HG03064 (cell line): ENCODE results near the gene DBR1.

Source experiments
- ATAC-seq: cut with Tn5 transposase; IDR thresholded peaks from one replicate; pipeline ENCODE4 v1.9.1; 2021; ENCODE audit warnings: low read depth; ENCODE audit not compliant: unreplicated experiment

Gene DBR1

DNA sequence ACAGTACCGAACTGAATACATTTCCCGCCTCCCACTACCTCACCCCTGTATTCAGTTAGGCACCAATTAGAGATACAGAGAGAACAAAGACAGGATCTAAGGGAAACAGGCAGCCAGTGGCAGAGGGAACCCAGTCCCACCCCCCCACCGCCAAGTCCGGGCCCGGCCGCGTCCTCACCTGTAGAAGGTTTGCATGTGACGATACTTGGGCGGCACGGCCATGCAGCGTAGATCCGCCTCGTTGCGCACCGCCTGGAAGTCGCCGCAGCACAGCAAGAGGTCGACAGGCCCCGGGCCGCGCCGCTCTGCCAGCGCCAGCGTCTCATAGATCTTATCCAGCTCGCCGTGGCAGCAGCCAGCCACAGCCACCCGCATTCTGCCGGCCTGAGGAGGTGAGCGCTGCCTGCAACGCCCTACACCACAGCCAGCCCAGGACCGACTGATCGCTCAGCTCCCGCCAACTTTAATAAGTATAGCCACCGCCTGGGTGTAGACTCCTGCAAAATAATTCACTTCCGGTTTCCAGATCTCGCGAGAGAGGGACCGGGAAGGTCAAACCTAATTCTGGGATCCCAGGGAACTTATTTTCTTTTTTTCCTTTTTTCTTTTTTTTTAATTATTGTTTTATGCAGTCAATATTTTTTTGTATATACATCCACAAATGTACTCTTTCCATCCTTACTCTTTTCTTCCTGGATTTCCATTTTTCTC, at the start of gene DBR1:
DBR1 (minus strand) TSS at position 501 of the 711 bp plus-strand sequence; CDS start at position 375, 126 bp downstream.
- ATAC-seq = peak; percentile 89

DNA sequence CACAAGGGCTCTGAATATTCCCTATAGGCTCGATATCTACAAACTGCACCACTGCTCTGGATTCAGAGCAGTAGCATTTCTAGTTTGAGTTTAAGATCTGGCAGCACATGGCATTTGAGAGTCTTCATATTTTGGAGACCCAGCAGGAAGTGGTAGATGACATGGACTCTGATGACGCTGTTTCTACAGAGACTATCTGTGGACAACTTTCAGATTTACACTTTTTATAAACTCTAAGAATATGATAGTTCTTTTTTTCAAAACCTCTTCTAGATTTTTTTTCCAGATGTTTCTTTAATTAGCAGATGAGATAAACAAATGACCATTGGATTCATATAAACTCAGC, 48.2 kb upstream of the DBR1 start:
- ATAC-seq = no peak

GRCh38 chr3:138222131-138222941, 47.6 kb upstream of the DBR1 start:
- no peak for ATAC-seq

GRCh38 chr3:138220788-138221187, 46.1 kb upstream of the DBR1 start:
- ATAC-seq = no peak

DNA sequence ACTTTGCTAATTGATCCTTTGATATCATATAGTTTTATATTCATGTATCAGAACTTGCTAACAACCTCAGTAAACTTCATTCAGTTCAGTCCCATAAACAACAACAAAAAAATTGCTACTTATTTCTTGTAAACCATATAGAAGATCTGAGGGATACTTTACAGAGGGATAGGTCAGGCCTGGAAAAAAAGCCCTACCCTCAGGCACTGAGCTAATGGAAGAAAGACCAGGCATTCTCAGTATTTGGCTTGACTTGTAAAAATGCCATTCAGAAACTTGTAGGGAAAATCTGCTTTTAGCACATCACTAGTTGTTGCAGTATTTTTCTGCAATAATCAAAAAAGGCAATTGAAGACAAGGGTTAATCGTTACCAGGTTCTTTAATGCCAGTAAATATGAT, 45.5 kb upstream of the DBR1 start:
- no peak for ATAC-seq

GRCh38 chr3:138219255-138219654, 44.5 kb upstream of the DBR1 start:
- ATAC-seq = no peak

GRCh38 chr3:138213398-138214085, 38.8 kb upstream of the DBR1 start:
- ATAC-seq = no peak

DNA sequence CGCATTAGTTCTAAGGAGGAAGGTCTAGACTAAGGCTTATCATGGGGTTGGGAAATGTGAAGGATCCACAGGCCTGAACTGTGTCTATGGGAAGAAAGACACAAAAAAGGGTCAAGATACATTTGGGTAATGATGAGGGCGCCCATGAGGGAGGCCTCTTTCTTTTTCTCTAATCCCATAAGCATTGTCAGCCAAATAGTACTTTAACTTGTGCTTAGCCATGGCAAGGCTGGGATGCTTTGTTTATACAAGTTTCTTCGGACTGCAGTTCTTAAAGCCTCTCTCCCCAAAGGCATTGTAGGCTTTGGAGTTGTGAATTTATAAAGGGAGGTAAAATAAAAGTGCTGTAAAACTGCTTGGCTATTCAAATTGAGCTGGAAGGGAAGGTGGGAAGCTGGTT, 35.8 kb upstream of the DBR1 start:
- no peak for ATAC-seq

DNA sequence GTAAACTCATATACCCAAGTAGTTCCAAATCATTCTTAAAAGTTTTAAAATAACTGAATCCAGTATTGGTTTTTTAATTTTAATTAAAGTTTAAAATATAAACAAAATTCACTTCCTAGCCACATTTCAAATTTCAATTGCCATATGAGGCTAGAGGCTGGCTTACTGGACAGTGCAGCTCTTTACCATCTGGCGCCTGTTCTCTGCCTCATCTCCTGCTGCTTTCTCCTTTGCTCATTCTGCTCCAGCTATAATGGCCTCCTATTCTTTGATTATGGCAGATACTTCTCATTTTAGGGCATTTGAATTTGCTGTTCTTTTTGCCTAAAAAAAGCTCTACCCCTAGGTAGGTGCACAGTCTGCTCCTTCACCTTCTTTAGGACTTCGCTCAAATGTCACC, 31.5 kb upstream of the DBR1 start:
- no peak for ATAC-seq

- no peak for ATAC-seq
Measured at GRCh38 chr3:138205527-138205926, 30.8 kb upstream of the DBR1 start.

GRCh38 chr3:138203938-138204337, 29.2 kb upstream of the DBR1 start:
- no peak for ATAC-seq

GRCh38 chr3:138202945-138203701, 28.4 kb upstream of the DBR1 start:
- no peak for ATAC-seq

- ATAC-seq = no peak
Measured at GRCh38 chr3:138200424-138200823, 25.7 kb upstream of the DBR1 start.

- ATAC-seq = no peak
Measured at GRCh38 chr3:138199851-138200250, 25.1 kb upstream of the DBR1 start.

- no peak for ATAC-seq
Measured at GRCh38 chr3:138197524-138197923, 22.8 kb upstream of the DBR1 start.

- ATAC-seq = no peak
Measured at GRCh38 chr3:138197058-138197457, 22.3 kb upstream of the DBR1 start.

- ATAC-seq = no peak
Measured at GRCh38 chr3:138196023-138196422, 21.3 kb upstream of the DBR1 start.

- ATAC-seq = no peak
Measured at GRCh38 chr3:138195481-138195880, 20.8 kb upstream of the DBR1 start.

DNA sequence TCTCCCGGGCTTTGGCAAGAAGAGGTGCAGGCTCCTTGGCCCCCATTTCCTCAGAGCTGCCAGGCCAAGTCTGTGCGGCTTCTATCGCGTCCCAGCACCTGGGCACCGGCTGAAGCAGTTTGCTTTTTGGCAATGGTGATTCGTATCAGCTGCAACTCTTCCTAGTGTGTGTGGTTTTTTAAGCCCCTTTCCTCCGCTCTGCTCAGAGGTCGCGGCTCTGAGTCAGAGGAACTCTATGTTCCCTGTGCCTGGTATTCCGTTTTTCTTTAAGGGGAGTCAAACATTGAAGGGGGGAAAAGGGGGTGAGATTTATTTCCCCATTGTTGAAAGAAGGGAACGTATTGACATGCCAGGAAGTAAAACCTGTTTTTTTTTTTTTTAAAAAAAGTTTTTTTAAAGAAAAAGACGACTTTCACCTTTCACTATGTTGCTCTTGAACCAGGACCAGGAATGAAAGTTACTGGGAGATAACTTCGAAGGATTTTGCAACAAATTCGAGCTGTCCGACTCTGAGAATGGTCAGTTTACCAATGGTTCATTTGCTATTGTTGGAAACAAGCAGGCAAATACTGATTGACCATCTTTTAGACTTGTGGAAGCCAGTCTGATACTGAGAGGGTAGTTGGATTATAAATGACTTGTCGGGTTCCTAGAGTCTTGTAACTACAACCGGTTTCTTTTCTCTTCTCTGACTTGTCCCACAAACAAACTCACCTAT, 13.5 kb upstream of the DBR1 start:
- no peak for ATAC-seq
